ENCODE results near the gene OR7E24.
A peak's percentile ranks its signal among the peaks of the same experiment; 100 is the strongest.

DNA sequence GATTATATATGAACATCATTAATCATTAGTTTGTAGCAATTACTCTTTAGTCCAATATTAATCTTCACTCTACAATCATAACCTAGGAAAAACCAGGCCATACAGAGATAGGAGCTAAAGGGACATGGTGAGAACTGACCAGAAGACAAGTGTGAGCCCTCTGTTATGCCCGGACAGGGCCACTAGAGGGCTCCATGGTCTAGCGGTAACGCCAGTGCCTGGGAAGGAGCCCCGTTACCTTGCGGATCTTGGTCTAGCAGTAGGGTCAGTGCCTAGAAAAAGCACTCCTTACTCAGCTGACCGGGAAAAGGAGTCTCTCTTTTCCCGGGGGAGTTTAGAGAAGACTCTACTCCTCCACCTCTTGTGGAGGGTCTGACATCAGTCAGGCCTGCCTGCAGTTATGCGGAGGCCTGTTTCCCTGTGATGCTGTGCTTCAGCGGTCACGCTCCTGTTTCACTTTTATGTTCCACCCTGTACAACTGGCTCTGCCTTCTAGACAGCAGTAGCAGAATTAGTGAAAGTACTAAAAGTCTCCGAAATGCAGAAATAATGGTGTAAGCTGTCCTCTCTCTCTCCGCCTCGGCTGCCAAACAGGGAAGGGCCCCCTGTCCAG lies 45.1 kb upstream of the OR7E24 start:
- no peak for TF ChIP-seq EZH2phosphoT487 (IDR thresholded peaks at IDR 0.05; ENCODE audit: low read length)
- TF ChIP-seq, protein P1, sequence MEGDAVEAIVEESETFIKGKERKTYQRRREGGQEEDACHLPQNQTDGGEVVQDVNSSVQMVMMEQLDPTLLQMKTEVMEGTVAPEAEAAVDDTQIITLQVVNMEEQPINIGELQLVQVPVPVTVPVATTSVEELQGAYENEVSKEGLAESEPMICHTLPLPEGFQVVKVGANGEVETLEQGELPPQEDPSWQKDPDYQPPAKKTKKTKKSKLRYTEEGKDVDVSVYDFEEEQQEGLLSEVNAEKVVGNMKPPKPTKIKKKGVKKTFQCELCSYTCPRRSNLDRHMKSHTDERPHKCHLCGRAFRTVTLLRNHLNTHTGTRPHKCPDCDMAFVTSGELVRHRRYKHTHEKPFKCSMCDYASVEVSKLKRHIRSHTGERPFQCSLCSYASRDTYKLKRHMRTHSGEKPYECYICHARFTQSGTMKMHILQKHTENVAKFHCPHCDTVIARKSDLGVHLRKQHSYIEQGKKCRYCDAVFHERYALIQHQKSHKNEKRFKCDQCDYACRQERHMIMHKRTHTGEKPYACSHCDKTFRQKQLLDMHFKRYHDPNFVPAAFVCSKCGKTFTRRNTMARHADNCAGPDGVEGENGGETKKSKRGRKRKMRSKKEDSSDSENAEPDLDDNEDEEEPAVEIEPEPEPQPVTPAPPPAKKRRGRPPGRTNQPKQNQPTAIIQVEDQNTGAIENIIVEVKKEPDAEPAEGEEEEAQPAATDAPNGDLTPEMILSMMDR (IDR thresholded peaks at IDR 0.05; ENCODE audit: low read length), result peak; percentile 72
- no peak for TF ChIP-seq EZH2 (optimal IDR thresholded peaks at IDR 0.05; ENCODE audit: low read depth, low read length)

Measured in MM.1S (cell line).